Suppressor macrophage treated with lipopolysaccharide for 4 hours (primary cell): ENCODE data around the gene ZC3H7A.

Experiments used
- DNase-seq: peaks from one replicate; pipeline ENCODE4 v3.0.0-alpha.2; 2020

ZC3H7A gene

DNA sequence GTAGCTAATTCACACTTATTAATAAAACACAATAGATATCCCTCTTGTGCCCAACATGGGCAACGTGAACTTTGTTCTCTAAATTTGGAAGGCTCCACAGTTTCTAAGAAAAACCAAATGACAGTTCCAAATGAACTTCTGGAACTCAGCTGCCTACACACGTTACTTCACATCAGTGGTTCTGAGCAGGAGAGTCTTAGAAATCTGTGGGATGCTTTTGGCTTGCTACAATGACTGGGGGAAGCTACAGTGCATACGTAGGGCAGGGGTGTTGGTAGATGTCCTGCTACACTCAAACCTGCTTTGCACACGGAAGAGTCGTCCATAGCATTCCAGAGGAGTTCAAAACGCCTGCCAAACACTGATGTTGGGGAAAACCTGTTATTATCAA lies 62.4 kb downstream of the ZC3H7A start:
- DNase-seq = no peak

DNA sequence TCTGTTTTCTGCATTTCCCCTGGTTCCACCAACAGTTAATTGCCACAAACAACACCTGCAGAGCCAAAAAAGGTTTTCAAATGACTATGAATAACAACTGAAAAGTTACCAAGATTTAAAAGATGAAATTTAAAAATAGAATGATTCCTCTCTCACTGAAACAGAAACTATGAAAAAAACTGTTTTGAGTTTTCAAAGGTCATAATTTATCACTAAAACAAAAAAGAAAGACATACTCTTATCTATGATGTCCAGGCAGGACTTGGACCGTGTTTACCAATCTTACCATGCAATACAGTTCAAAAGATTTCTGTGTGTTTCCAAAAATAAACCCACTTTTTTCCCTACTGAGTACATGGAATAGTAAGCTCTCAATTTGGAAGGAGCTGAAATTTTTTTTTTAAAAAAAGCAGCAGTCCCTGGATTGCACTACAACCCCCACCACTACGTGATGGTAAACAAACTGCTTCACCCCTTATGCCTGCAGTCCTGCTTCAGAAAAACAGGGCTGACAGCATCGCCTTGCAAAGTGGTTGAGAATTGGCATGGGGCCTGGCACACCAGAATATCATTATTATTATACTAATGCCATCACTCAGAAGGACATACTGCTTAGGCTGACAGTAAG lies 62.9 kb downstream of the ZC3H7A start:
- no peak for DNase-seq

DNA sequence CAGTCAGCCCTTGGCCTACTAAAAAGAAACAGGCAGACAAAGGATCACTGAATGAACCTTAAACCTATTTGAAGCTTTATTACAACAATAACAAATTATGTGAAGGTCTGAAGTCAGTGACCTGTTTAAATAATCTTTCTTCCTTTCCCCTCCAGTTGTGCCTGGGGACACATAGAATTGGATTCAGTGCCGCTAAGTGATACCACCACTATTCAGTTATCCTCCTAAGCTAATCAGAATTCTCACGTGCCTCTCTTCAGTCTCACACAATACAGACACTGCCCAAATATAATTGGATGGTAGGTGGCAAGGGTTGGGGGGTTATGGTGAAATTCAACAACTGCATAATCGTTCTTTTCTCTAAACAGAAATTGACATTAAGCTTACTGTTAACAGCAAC lies 65.8 kb downstream of the ZC3H7A start:
- no peak for DNase-seq

DNA sequence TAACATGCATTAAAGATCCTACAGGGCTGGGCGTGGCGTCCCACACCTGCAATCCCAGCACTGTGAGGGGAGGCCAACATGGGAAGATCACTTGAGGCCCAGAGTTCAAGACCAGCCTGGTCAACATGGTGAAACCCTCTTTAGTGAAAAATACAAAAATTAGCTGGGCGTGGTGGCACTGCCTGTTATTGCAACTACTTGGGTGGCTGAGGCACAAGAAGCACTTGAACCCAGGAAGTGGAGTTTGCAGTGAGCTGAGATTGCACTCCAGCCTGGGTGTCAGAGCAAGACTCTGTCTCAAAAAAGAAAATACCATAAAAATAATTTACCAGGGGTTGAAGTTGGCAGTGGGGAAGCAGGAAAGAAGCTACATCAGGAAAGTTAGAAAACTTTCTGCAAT lies 67.3 kb downstream of the ZC3H7A start:
- DNase-seq = no peak

DNA sequence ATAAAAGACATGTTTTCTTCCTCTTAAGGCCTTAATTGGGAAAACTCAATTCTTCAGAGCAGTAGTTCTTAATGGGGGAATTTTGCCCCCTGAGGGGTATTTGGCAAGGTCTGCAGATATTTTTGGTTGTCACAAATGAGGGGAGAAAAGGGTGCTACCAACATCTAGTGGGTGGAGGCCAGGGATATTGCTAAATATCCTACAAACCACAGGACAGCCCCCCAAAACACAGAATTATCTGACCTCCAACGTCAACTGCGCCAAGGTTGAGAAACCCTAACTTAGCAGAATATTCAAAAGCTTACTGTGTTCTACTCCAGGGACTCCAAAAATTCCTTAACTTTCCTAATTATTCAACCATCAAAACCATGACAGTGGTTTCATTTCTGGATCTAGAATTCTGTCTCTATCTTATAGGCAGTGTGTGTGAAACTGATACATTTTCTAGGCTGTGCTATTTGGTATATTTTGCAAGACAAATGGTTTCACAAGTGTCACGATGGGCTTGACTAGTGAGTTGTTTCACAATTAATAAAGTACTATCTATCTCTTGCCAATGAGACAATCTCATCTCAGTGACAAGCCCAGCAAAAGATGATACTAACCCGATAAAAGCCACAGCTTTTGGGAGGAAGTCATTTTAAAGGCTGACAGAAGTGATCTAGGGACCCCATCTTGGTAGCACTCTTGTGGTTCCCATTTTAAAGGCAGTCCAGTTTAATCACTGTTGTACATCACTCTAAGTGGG lies 69.1 kb downstream of the ZC3H7A start:
- peak; percentile 91 for DNase-seq

DNA sequence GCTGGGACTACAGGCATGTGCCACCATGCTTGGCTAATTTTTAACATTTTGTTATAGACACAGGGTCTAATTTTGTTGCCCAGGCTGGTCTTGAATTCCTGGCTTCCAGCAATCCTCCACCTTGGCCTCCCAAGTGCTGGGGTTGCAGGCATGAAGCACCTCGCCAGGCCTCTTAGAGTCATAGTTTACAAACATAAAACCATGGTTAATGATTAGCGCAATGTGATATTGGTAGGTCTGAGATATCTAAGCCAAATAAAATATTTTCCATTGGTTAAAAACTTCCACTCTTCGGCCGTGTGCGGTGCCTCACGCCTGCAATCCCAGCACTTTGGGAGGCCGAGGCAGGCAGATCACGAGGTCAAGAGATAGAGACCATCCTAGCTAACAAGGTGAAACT lies 71.0 kb downstream of the ZC3H7A start:
- no peak for DNase-seq

DNA sequence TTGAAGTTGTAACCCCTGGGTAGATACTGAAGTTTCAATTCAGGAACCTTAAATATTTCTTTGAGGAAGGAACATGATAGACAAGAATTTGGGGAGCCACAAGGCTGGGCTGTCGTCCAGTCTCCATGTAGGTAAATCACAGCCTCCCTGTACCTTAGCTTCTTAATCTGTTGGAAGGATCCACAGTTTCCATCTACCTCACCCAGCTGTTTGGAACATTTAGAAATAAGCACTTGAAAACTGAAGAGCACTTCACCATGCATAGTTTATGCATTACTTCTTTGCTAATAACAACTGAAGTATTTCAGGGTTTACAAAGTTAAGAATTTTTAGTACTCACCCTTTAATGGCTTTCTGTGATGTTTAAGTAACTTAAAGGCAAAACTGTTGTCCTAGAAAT lies 71.6 kb downstream of the ZC3H7A start:
- no peak for DNase-seq

DNA sequence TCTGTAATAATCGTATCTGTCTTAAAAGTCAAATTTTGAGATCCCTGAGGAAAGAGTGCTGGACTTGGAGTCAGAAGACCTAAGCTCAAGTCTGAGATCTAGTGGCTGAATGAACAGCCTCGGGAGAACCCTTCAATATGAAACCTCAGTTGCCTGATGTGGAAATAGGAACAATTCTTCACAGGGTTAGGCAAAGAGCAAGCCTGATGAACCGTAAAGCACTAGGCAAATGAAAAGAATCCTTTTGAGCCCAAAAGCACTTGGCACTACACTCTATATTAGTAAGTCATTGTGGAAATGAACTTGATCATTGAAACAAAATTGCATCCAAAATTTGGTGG lies 74.6 kb downstream of the ZC3H7A start:
- no peak for DNase-seq

DNA sequence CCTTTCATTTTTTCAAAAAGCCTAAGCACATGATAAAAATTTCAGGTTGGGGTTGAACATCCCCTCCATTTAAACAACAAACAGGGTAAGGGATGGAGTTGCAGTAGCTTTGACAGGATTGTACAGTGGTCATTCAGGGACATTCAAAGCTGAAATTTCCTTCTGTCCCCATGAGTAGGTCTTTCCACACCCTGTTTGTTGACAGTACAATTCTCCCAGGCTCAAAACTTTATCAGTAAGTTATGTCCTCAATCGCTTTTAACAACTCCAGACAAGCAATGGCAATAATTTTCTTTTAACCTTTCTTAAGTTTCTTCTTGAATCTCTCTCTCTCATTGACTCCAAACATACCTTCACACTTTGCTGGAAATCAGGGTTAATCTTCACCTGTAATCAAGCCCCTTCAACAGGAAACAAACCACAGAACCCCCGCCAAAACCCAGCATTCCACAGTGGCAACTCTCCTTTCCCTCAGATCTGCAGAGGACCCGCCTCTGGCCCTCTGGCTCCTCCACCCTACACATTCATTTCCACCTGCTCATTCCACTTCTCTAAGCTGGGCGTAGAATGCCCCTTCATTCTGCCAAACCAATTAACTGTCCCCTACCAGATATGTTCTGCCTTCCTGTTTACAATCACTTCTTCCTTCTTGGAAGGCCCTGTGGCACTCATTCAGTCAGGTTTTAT lies 75.1 kb downstream of the ZC3H7A start:
- DNase-seq = no peak

DNA sequence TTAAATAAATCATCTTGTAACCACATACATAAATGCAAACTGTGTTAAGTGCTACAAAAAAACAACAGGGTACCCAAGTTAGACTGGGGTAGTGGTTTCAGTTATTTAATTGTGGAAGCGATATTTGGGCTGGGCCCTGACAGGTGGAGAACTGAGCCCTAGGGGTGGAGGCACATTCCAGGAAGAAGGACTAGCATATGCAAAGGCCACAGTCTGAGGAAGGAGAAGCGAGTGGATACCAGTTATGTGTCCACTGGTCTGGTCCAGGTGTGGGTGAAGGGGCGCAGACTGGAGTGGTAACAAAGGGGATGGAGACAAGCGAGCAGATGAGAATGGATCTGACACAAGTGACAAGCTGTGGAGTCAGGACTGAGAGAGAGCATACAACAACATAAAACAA lies 77.3 kb downstream of the ZC3H7A start:
- DNase-seq = no peak

DNA sequence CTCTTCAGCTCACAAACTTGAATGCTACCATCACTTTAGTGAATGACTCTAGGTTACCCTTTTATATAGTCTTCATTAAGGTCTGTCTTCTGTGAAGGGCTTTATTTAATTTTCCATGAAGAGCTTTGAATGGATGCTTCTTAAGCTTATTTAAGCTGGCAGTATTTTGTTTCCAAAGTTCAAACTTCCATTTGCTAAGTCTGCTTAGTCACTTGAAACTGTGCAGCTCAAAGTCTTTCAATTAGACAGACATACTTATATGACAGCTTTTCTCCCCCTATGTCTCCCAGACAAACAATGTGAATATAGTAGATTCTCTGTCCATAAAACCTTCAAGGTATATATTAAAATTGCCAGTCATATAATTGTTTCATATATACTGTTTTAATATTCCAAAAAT lies 77.9 kb downstream of the ZC3H7A start:
- DNase-seq = no peak

DNA sequence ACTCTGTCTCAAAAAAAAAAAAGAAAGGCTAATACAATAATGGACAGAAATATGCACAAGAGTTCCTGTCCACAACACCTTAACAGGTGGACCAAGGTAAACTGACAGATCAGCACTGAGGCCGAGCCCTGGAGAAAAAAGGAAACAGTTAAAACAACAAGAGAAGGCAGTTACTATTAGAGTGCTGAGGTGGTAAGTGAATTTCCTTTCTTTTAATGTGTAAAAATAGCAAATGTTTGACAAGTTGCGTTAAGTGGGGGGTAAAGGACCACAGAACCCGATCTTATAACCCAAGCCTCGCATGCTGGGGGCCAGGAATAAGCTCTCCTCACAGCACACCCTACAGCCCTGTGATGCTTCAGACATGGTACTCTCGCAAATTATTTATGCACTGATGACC lies 79.2 kb downstream of the ZC3H7A start:
- DNase-seq = no peak

DNA sequence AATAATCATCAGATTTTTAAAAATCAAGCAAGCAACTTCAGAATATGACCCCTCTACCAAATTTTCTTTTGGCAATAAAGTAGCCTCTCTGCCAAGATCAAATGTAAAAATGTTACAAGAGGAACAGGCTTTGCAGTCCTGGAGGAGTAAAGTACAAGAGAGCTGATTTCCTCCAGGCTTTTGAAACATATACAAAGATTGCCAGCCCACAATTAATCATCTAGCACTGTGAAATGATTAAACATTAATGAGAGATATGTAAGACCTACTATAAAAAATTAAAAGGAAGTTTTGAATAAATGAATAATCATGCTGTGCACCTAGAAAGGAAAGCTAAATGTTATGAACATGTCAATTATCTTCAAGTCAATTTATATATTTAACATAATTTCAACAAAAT lies 80.7 kb downstream of the ZC3H7A start:
- no peak for DNase-seq

DNA sequence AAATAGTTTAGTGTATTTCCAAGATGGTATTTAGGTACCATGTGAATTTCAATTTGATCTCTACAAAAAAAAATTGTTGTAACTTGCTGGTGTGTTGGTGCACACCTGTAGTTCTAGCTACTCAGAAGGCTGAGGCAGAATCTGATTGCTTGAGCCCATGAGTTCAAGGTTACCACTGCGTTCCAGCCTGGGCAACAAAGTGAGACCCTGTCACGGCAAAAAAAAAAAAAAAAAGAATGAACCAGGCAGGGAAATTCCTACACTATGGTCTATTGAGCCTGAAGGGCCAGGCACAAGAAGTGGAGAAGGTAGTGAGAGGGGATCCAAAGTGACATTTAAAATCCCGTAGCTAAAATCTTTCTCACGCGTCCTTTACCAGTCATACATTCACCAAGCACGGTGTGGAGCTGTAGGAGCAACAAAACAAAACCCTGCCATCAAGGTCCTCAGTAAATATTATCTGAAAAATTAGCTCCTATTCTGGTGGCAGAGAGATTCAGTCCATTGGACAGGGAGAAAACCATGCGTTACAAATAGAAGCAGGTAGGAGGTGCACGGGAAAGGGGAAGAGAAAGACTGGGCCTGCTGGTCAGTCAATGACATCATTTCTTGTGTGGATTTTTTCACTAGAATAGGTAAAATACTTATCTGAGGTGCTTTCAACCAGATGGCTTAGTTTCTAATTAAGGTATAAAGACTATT lies 81.7 kb downstream of the ZC3H7A start:
- no peak for DNase-seq

DNA sequence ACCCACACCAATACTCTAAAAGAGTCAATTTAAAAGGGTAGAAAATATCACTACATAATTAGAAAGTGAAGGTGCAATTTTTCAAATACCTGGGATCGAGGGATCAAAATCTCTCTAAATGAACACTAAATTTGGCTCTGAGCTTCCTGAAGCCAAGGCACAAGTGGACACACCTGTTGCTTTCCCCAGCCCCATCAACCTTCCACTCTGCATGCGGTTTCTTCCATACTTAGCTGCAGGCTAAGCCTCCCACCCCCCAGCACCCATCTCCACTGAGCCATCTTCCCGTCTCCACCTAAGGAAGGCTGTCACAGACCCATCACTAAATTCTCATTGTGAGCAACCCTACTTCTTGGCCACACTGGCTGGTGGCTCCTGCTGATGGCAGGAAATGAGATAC lies 84.9 kb downstream of the ZC3H7A start:
- DNase-seq = no peak

DNA sequence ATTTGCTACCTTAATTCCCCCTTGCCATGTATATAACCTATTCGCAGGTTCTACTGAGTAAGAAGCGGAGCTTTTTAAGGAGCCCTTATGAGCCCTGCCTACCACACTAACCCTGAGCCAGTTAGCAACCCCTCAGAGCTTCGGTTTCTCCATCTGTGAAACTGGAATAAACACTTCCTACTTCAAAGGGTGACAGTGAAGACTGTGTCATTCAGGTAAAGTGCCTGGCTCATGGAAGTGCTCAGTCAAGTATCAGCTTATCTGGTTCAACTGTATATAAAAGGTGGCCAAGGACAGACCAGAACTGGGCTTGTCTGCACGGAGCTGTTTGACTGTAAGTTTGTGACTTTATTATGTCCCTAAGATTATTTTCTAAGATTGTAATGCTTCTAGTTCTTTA lies 85.4 kb downstream of the ZC3H7A start:
- no peak for DNase-seq

DNA sequence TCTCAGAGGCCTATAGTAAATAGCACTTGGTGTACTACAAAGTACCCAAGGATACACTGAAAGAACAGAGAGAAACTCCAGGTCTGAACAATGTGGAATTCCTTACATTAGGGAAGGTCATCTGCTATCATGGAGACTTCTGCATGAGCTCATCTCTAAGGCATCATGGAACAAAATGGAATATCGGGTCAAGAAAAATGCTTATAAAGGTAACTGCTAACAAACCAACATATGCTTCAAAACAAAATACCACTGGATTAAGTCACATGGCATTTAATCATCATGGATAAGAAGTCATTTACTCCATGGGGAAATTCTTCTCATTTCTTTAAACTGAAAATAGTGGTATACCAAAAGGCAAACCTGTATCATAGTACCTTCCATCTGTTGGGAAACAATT lies 88.6 kb downstream of the ZC3H7A start:
- no peak for DNase-seq

DNA sequence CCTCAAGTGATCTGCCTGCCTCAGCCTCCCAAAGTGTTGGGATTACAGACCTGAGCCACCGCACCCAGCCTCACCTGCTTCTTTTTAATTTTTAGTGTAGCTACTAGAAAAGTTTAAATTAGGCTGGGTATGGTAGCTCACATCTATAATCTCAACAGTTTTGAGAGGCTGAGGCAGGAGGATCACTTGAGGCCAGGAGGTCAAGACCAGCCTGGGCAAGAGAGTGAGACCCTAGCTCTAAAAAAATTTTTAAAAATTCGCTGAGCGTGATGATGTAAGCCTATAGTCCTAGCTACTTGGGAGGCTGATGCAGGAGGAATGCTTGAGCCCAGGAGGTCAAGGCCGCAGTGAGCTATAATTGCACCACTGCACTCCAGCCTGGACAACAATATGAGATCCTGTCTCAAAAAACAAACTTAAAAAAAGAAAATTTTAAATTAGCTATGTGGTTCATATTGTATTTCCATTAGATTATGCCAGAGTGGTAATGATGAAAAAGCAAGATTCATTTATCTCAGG lies 89.3 kb downstream of the ZC3H7A start:
- DNase-seq = no peak

DNA sequence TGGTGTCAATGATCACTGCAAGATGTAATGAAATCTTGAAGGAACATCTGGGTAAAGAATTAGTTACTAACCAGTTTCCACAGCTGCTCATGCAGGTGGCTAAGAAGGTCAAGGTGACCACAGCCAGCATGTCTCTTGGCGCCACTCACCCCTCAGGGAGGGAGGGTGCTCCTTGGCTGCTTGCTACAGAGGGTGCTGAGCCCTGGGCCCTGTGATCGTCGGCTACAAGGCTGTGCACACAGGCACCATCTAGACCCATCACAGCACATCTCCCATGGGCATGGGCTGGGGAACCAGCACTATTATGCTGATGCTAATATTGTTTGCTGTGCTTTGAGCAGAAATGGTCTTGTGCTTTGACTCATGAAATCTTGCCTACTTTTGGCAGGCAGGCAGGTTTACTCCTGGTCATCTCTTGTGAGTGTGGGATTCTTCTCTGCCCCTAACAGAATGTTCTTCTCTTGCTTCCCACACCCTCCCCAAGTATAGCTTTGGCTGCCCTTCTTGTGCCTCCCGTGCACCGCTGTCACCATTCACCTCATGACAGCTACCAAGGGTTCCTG lies 90.8 kb downstream of the ZC3H7A start:
- DNase-seq = no peak

DNA sequence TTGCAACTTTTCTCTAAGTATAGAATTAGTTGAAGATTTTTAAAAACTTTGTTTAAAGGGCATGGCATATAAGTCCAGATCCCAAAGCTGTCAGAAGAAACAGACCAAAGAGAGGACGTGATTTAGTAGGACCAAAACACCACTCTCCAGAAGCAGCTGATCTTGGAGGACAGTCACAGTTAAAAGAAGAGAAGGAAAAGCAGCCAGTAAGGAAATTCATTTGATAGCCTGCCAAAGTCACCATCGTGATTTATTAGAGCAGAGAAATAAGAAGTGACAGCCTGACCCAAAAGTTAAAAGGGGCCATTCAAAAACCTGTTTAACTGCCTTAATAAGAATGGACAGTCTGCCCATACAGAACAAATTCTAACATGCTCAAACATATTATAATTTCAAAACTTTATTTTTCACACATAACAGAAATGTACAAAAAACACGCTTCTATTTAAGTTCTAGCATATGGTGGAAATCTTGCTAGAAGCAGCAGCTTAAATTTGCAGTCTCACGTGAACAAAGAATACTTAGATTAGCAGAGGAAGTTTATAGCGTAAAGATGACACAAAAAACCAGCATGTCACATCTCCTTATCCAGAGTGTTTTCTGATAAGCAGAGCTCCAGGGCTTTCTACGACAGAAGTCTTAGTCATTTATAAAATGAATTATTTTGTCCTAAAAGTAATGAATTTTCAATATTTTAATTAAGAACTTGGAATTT lies 91.6 kb downstream of the ZC3H7A start:
- DNase-seq = no peak
